Parathyroid adenoma (tissue), 2 donors: ENCODE measurements around the gene ASTN1.
A peak's percentile ranks its signal among the peaks of the same experiment; 100 is the strongest.

ENCODE experiments used
- H2AFZ ChIP-seq: fragments of 300-600 bp; sonication (generic); one replicate; pipeline ENCODE4 v1.7.0; 2017; ENCODE audit warnings: antibody characterized with exemption, mild to moderate bottlenecking
- H3K27ac ChIP-seq: fragments of 300-600 bp; sonication (generic); one replicate; pipeline ENCODE4 v1.7.0; 2017
- H3K27me3 ChIP-seq: fragments of 300-600 bp; sonication (generic); one replicate; pipeline ENCODE4 v1.7.0; 2017; ENCODE audit warnings: low read length; ENCODE audit not compliant: control insufficient read depth, insufficient read depth
- H3K36me3 ChIP-seq: fragments of 300-600 bp; sonication (generic); one replicate; pipeline ENCODE4 v1.7.0; 2017; ENCODE audit warnings: low read length; ENCODE audit not compliant: control insufficient read depth, insufficient read depth
- H3K4me1 ChIP-seq: fragments of 300-600 bp; sonication (generic); one replicate; pipeline ENCODE4 v1.7.0; 2017; ENCODE audit warnings: control low read depth
- H3K4me2 ChIP-seq: fragments of 300-600 bp; sonication (generic); one replicate; pipeline ENCODE4 v1.7.0; 2017; ENCODE audit warnings: low read length
- H3K4me3 ChIP-seq: fragments of 300-600 bp; sonication (generic); one replicate; pipeline ENCODE4 v1.7.0; 2017; ENCODE audit warnings: low read depth, low read length
- H3K79me2 ChIP-seq: fragments of 300-600 bp; sonication (generic); one replicate; pipeline ENCODE4 v1.7.0; 2017; ENCODE audit warnings: control low read depth
- H3K9ac ChIP-seq: fragments of 300-600 bp; sonication (generic); one replicate; pipeline ENCODE4 v1.7.0; 2017; ENCODE audit warnings: mild to moderate bottlenecking
- H3K9me3 ChIP-seq: fragments of 300-600 bp; sonication (generic); one replicate; pipeline ENCODE4 v1.7.0; 2017; ENCODE audit warnings: low read length; ENCODE audit not compliant: control insufficient read depth
- CTCF ChIP-seq: fragments of 300-600 bp; sonication (generic); IDR thresholded peaks from one replicate; pipeline ENCODE4 v1.7.0; 2017; ENCODE audit warnings: antibody characterized with exemption, mild to moderate bottlenecking
- donor health status: primary hyperparathyroidism.

The ASTN1 gene

GRCh38 chr1:177174921-177175634 is 10.6 kb upstream of the ASTN1 start:
- Histone ChIP-seq H3K4me1 (no peaks in the 10 kb centered on the region), H3K27me3 (no peaks in the 10 kb centered on the region), H3K79me2 (no peaks in the 10 kb centered on the region), H3K36me3 (no peaks in the 10 kb centered on the region), H3K9ac (no peak overlapping the region), H3K9me3 (no peaks in the 10 kb centered on the region), H3K4me2 (no peak overlapping the region), H3K27ac (no peak overlapping the region), H3K4me3 (no peak overlapping the region), H2AFZ (no peak overlapping the region)
- TF ChIP-seq CTCF: no peak

- Histone ChIP-seq H3K4me3 (no peak overlapping the region), H3K4me1 (no peaks in the 10 kb centered on the region), H3K9me3 (no peaks in the 10 kb centered on the region), H3K4me2 (no peak overlapping the region), H3K79me2 (no peaks in the 10 kb centered on the region), H2AFZ (no peak overlapping the region), H3K27ac (no peak overlapping the region), H3K9ac (no peak overlapping the region), H3K27me3 (no peaks in the 10 kb centered on the region), H3K36me3 (no peaks in the 10 kb centered on the region)
- no peak for TF ChIP-seq CTCF
Observed at GRCh38 chr1:177173976-177174375, 9.5 kb upstream of the ASTN1 start.

- H3K4me3 ChIP-seq: no peak overlapping the region
- no peak overlapping the region for H3K9ac ChIP-seq
- no peak overlapping the region for H3K4me2 ChIP-seq
- no peak overlapping the region for H2AFZ ChIP-seq
- H3K79me2 ChIP-seq: no peaks in the 10 kb centered on the region
- no peaks in the 10 kb centered on the region for H3K4me1 ChIP-seq
- H3K9me3 ChIP-seq: no peaks in the 10 kb centered on the region
- no peaks in the 10 kb centered on the region for H3K27me3 ChIP-seq
- H3K27ac ChIP-seq: no peak overlapping the region
- H3K36me3 ChIP-seq: no peaks in the 10 kb centered on the region
- no peak for TF ChIP-seq CTCF
Observed at GRCh38 chr1:177172866-177173265, 8.4 kb upstream of the ASTN1 start.

GRCh38 chr1:177172272-177172671 is 7.8 kb upstream of the ASTN1 start:
- Histone ChIP-seq H3K4me2 (no peak overlapping the region), H3K79me2 (no peaks in the 10 kb centered on the region), H2AFZ (no peak overlapping the region), H3K4me1 (no peaks in the 10 kb centered on the region), H3K9ac (no peak overlapping the region), H3K36me3 (no peaks in the 10 kb centered on the region), H3K4me3 (no peak overlapping the region), H3K27me3 (no peaks in the 10 kb centered on the region), H3K27ac (no peak overlapping the region), H3K9me3 (no peaks in the 10 kb centered on the region)
- TF ChIP-seq CTCF: no peak

GRCh38 chr1:177171536-177172123 is 7.1 kb upstream of the ASTN1 start:
- no peak overlapping the region for H3K27ac ChIP-seq

More at GRCh38 chr1:177171536-177172123, 7.1 kb upstream of the ASTN1 start:
- Histone ChIP-seq H3K27me3 (no peaks in the 10 kb centered on the region), H3K4me2 (peak overlapping the region; percentile 68), H3K4me3 (peak overlapping the region; percentile 35), H3K9me3 (no peaks in the 10 kb centered on the region), H3K9ac (no peak overlapping the region), H3K79me2 (no peaks in the 10 kb centered on the region), H3K4me1 (no peaks in the 10 kb centered on the region), H3K36me3 (no peaks in the 10 kb centered on the region), H2AFZ (no peak overlapping the region)
- TF ChIP-seq CTCF: no peak
